Sigmoid colon (tissue), 7 donors: ENCODE data around the gene CDC42BPB. TPM values are rescaled to one million over a fixed set of nuclear protein-coding genes. Genes with fewer than 3 reads are reported as not detected.
A peak's percentile ranks its signal among the peaks of the same experiment; 100 is the strongest.

ENCODE experiments used
- DNase-seq: peaks from one replicate; pipeline ENCODE4 v3.0.0-alpha.2; 2019
- H3K27ac ChIP-seq, 4 donors: fragments of 200-600 bp; sonication (generic); one replicate each; pipeline ENCODE4 v1.5.1; 2016 to 2019; ENCODE audit warnings: mild to moderate bottlenecking in 1 of 4
- H3K27me3 ChIP-seq, 3 donors: fragments of 200-600 bp; sonication (generic); one replicate each; pipeline ENCODE4 v1.5.1; 2019; ENCODE audit warnings: mild to moderate bottlenecking in 1 of 3
- H3K36me3 ChIP-seq, 4 donors: fragments of 200-600 bp; sonication (generic); one replicate each; pipeline ENCODE4 v1.5.1; 2016 to 2019
- H3K4me1 ChIP-seq, 4 donors: fragments of 200-600 bp; sonication (generic); one replicate each; pipeline ENCODE4 v1.5.1; 2017 to 2019
- H3K4me3 ChIP-seq, 4 donors: fragments of 200-600 bp; sonication (generic); one replicate each; pipeline ENCODE4 v1.5.1; 2017 to 2019; ENCODE audit warnings: mild to moderate bottlenecking in 2 of 4, moderate library complexity in 1 of 4
- H3K9me3 ChIP-seq, 4 donors: fragments of 200-600 bp in 3 of 4; sonication (generic) in 3 of 4; one replicate each; pipeline versions ENCODE4 v1.5.1 to v1.6.1; 2013 to 2019
- EP300 ChIP-seq, 4 donors: sonication (generic); formaldehyde crosslinking; IDR thresholded peaks; one replicate each; pipeline ENCODE4 v1.6.1; 2017; ENCODE audit warnings: antibody characterized with exemption in 4 of 4
- POLR2A ChIP-seq, 2 donors: fragments of 450-650 bp; IDR thresholded peaks; one replicate each; pipeline ENCODE4 v1.6.1; 2016; ENCODE audit warnings: antibody characterized with exemption in 2 of 2, mild to moderate bottlenecking in 2 of 2, moderate library complexity in 2 of 2
- POLR2AphosphoS5 ChIP-seq, 4 donors: sonication (generic); formaldehyde crosslinking; IDR thresholded peaks; one replicate each; pipeline ENCODE4 v1.6.1; 2017; ENCODE audit warnings: antibody characterized with exemption in 4 of 4
- WGBS, 2 donors: extraction: QIAGEN DNeasy Blood & Tissue Kit; methylation state at CpG; one replicate each; pipeline ENCODE4 v1.1.7; 2013; 5-methylcytosine and 5-hydroxymethylcytosine counted together
- intact Hi-C: fragments of 100-400 bp; cut with DNase I; formaldehyde crosslinking; loops from one replicate; pipeline ENCODE4 v1.15.1; 2023
- polyA plus RNA-seq, 3 donors: library from polyadenylated mRNA; stranded (reverse); fragments of 200-250 nt; gene quantifications; one replicate each; pipeline ENCODE4 v1.2.3, GENCODE V29; 2013
- total RNA-seq, 4 donors: library from RNA; depleted of rRNA; stranded (reverse); fragments of >200 nt; gene quantifications; one replicate each; pipeline ENCODE4 v1.1.0, GENCODE V29; 2016
- TF ChIP-seq, protein P1 (sequence below), 4 experiments: fragments of 450-650 bp in 3 of 4; fragments of 200-600 bp in 1 of 4; IDR thresholded peaks; one replicate each; pipeline ENCODE4 v1.5.1; 2016 to 2019; ENCODE audit warnings: antibody characterized with exemption in 4 of 4, mild to moderate bottlenecking in 3 of 4, moderate library complexity in 2 of 4
- donor health status: healthy with polysubstance abuse.
- donor health status: Bipolar disorder and iron deficiency.
- donor health status: healthy.

The CDC42BPB gene
- total and polyA plus RNA-seq, 7 donors: 18.0 to 82.3 (median 58.5) TPM

DNA sequence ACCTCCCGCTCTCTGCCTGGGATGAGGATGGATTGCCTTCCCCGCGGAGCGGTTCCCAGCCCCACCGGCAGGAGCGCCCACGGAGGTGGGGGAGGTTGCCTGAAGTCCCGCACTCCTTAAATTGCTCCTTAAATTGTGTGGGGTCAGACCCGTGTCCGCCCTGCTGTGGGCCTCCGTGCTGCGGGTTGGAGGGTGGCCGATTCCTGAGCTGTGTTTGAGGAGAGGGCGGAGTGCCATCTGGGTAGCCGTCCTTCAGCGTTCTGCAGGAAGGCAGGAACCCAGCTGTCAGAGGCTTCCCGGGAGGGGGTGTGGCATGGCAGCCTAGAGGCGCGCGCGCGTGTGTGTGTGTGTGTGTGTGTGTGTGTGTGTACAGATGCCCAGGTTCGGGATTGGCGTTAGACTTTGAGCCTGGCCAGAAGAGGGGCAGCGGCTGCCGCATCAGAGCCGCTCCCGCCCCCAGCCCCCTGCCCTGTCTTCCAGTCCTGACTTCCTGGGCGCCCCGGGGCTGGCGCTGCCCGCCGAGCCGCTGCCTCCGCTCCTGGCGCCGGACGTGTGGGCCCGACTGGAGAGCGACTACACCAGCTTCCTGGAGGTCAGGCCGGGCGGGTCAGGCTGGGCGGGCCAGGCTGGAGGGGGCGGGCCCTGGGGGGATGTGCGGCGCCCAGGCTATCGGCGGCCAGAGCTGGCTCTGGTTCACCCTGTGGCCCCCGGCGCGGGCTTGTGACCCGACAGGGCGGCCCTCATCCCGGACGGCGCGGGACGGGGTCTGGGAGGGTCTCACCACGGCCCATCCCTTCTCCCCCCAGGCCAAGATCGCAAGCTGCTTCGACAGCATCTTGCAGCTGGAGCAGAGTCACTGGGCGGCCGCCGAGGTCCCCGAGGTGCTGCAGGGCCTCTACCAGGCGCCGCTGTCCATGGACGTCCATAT, 46.4 kb upstream of the CDC42BPB start:
- TF ChIP-seq POLR2AphosphoS5 (IDR thresholded peaks at IDR 0.05) (no peak), POLR2A (IDR thresholded peaks at IDR 0.05) (no peak), EP300 (IDR thresholded peaks at IDR 0.05) (no peak)
- TF ChIP-seq, protein P1, sequence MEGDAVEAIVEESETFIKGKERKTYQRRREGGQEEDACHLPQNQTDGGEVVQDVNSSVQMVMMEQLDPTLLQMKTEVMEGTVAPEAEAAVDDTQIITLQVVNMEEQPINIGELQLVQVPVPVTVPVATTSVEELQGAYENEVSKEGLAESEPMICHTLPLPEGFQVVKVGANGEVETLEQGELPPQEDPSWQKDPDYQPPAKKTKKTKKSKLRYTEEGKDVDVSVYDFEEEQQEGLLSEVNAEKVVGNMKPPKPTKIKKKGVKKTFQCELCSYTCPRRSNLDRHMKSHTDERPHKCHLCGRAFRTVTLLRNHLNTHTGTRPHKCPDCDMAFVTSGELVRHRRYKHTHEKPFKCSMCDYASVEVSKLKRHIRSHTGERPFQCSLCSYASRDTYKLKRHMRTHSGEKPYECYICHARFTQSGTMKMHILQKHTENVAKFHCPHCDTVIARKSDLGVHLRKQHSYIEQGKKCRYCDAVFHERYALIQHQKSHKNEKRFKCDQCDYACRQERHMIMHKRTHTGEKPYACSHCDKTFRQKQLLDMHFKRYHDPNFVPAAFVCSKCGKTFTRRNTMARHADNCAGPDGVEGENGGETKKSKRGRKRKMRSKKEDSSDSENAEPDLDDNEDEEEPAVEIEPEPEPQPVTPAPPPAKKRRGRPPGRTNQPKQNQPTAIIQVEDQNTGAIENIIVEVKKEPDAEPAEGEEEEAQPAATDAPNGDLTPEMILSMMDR (IDR thresholded peaks at IDR 0.05): no peak
- 5 to 9% methylated on average over 68 of the region's 68 CpGs for WGBS, 2 donors
- Histone ChIP-seq H3K4me3 (peak overlapping the region in 1 of 4 donors; percentile 13), H3K27ac (no peak overlapping the region), H3K36me3 (no peaks in the 10 kb centered on the region), H3K4me1 (peaks cover 0 to 35% (median 30%) of the 10 kb centered on the region in 4 donors), H3K9me3 (no peaks in the 10 kb centered on the region), H3K27me3 (peaks cover 32 to 54% (median 36%) of the 10 kb centered on the region in 3 donors)
- DNase-seq: no peak
- intact Hi-C loops: no loop called here

DNA sequence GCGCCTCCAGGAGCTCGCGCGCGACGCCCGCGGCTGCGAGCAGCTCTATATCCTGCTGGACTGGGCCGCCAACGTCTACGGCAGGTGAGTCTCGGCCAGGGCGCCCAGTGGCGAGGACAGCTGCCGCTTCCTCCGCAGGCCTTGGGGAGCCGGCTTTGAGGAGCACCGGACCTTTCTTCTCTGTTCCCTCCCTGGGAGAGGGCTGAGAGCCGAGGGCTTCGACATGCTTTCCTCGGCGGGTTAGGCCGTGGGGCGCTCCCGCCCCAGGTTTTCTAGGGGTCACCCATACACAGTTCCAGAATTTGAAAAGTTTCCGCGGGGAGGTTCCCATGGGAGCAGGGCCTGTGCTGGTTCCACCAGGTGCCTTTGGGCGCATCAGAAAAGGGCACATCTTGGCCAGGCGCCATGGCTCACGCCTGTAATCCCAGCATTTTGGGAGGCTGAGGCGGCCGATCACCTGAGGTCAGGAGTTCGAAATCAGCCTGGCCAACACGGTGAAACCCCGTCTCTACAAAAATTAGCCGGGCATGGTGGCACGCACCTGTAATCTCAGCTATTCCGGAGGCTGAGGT, 45.4 kb upstream of the CDC42BPB start:
- intact Hi-C loops: no loop called here
- H3K4me3 ChIP-seq: peak overlapping the region in 1 of 4 donors; percentile 9
- H3K9me3 ChIP-seq: no peaks in the 10 kb centered on the region
- peaks cover 32 to 54% (median 36%) of the 10 kb centered on the region in 3 donors for H3K27me3 ChIP-seq
- TF ChIP-seq EP300 (IDR thresholded peaks at IDR 0.05) (no peak), POLR2AphosphoS5 (IDR thresholded peaks at IDR 0.05) (no peak), POLR2A (IDR thresholded peaks at IDR 0.05) (no peak)
- TF ChIP-seq, protein P1 (IDR thresholded peaks at IDR 0.05): no peak
- no peak for DNase-seq
- H3K36me3 ChIP-seq: no peaks in the 10 kb centered on the region
- 57 to 86% methylated on average over 39 of the region's 39 CpGs for WGBS, 2 donors
- peaks cover 0 to 35% (median 30%) of the 10 kb centered on the region in 4 donors for H3K4me1 ChIP-seq
- H3K27ac ChIP-seq: no peak overlapping the region

DNA sequence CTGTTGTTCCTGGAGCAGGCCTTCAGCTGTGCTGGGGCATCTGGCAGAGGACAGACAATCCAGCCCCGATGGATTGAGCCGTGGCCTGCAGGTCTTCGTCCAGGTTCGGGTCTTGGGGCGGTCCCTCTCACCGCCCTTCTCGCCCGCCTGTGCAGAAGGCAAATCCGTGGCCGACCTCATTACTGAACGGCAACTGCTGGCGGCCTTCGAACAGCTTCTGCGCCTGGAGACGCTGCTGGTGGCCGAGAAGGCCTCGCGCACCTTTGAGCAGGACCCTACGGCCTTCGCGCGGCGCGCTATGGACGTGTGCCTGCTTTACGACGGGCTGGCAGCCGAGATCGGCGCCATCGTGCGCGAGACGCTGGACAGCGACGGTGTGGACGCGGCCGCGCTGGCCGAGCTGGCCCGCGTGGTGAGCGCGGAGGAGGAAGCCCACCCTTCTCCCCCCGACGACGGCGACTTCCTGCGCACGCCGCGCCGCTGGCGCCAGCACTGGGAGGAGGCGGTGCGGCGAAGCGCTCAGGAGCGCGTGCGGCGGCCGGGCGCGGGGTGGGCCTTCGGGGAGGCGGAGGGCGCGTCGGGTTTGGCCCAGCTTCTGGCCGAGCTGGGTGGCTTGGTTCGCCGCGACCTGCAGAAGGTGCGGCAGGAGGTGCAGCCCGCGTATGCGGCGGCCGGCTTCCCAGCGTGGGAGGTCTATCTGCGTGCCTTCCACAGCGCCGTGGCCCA, 44.8 kb upstream of the CDC42BPB start:
- peak overlapping the region in 3 of 4 donors; percentile 1 to 9 (median 2) for H3K4me3 ChIP-seq
- DNase-seq: no peak
- 56 to 87% methylated on average over 85 of the region's 85 CpGs for WGBS, 2 donors
- TF ChIP-seq, protein P1 (IDR thresholded peaks at IDR 0.05): no peak
- TF ChIP-seq POLR2AphosphoS5 (IDR thresholded peaks at IDR 0.05): no peak
- TF ChIP-seq POLR2A (IDR thresholded peaks at IDR 0.05): no peak
- TF ChIP-seq EP300 (IDR thresholded peaks at IDR 0.05): no peak
- no peak overlapping the region for H3K27ac ChIP-seq
- H3K4me1 ChIP-seq: peaks cover 0 to 35% (median 30%) of the 10 kb centered on the region in 4 donors
- intact Hi-C loops: no loop called here
- no peaks in the 10 kb centered on the region for H3K9me3 ChIP-seq
- H3K27me3 ChIP-seq: peaks cover 32 to 54% (median 36%) of the 10 kb centered on the region in 3 donors
- no peaks in the 10 kb centered on the region for H3K36me3 ChIP-seq

DNA sequence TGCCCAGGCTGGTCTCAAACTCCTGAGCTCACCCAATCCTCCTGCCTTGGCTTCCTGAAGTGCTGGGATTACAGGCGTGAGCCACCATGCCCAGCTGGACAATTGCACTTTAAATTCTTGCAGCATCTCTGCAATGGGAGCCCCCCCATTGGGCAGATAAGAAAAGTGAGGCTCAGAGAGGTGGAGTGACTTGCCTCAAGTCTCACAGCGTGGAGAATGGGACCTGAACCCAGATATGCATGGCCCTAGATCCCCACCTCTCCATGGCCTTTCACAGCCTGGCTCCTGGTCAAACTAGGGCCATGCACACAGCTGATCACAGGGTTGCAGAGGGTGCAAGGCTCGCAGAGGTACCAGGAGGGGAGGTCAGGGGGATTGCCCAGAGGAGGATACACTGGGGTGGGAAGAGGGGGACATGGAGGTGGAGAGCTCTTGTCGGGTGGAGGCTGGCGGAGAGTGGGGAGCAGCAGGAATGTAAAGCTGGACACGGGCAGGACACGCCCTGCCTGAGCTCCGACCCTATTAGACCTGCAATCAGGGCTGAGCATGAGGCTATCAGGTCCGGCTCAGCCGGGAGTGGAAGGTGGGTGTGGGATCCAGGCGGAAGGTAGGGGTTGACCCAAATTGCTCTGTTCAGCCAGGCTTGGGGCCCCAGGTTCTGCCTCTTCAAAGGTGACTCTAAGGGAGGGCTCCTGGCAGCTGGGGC, 44.1 kb upstream of the CDC42BPB start:
- intact Hi-C loops: no loop called here
- no peaks in the 10 kb centered on the region for H3K36me3 ChIP-seq
- no peak overlapping the region for H3K27ac ChIP-seq
- DNase-seq: no peak
- TF ChIP-seq EP300 (IDR thresholded peaks at IDR 0.05) (no peak), POLR2AphosphoS5 (IDR thresholded peaks at IDR 0.05) (no peak), POLR2A (IDR thresholded peaks at IDR 0.05) (no peak)
- TF ChIP-seq, protein P1 (IDR thresholded peaks at IDR 0.05): no peak
- WGBS, 2 donors: 90 to 96% methylated on average over 11 of the region's 11 CpGs
- peaks cover 32 to 54% (median 36%) of the 10 kb centered on the region in 3 donors for H3K27me3 ChIP-seq
- H3K4me3 ChIP-seq: no peak overlapping the region
- no peaks in the 10 kb centered on the region for H3K9me3 ChIP-seq
- peaks cover 0 to 35% (median 30%) of the 10 kb centered on the region in 4 donors for H3K4me1 ChIP-seq
